ENCODE measurements around the gene CATSPER1.

DNA sequence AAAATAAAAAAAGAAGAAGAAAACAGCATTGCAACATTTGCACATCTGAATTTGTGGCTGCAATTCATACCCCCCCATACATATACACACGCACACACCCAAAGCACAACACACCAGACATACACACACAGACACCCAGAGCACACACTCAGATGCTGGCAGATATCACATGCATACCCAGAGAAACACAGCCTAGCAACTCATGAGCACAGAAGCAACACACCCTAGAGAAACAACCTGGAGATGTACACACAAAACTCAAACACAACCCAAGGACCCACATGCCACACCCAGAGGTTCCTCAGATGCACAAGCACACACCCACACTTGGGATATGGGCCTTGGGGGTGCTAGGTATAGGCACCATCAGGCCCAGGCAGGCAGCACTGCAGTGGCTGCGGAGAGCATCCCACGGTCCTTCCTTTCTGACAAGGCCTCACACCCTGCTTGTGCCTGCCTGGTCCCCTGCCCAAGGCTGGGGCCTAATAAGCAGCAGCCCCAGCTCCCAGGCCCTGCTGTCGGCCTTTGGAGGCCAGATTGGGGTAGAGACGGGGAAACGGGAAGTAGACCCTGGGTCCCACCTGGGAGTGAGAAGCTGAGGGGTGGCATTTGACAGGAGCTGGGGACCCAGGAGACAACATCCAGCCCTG, 11.3 kb downstream of the CATSPER1 start:
- TF ChIP-seq JUNB (IDR thresholded peaks at IDR 0.05; ENCODE audit: unreplicated experiment) (no peak), CREB1 (CRISPR knock-in tag; IDR thresholded peaks at IDR 0.05; ENCODE audit: low read depth) (no peak)
